Osteoblast (primary cell): ENCODE results near the gene PRF1. TPM values are rescaled to one million over a fixed set of nuclear protein-coding genes. Genes with fewer than 3 reads are reported as not detected.

ENCODE experiments used
- DNase-seq: peaks from one replicate; pipeline ENCODE4 v3.0.0; 2011; ENCODE audit warnings: low spot score, mixed read lengths; ENCODE audit not compliant: insufficient read length; ENCODE audit errors: missing footprints
- H2AFZ ChIP-seq: 2 replicates; pipeline ENCODE4 v1.6.0; 2011; ENCODE audit warnings: mild to moderate bottlenecking, low read length
- H3K27ac ChIP-seq: 2 replicates; pipeline ENCODE4 v1.5.1; 2011; ENCODE audit warnings: mild to moderate bottlenecking, low read depth, low read length, moderate library complexity
- H3K27me3 ChIP-seq: 2 replicates; pipeline ENCODE4 v1.6.0; 2012; ENCODE audit warnings: mild to moderate bottlenecking, control low read depth, inconsistent platforms, low read length, moderate library complexity; ENCODE audit not compliant: insufficient read depth
- H3K36me3 ChIP-seq: 2 replicates; pipeline ENCODE4 v1.5.1; 2011; ENCODE audit warnings: mild to moderate bottlenecking, low read length, control low read depth, moderate library complexity; ENCODE audit not compliant: insufficient read depth
- H3K4me1 ChIP-seq: 2 replicates; pipeline ENCODE4 v1.5.1; 2011; ENCODE audit warnings: mild to moderate bottlenecking, low read length, control low read depth, moderate library complexity; ENCODE audit not compliant: insufficient read depth
- H3K4me2 ChIP-seq: 2 replicates; pipeline ENCODE4 v1.6.0; 2011; ENCODE audit warnings: mild to moderate bottlenecking, low read length; ENCODE audit not compliant: insufficient read depth
- H3K4me3 ChIP-seq: fragments of 200-600 bp; sonication (generic); 3 replicates; pipeline ENCODE4 v1.5.1; 2012; ENCODE audit warnings: mild to moderate bottlenecking, low read length, inconsistent platforms; ENCODE audit not compliant: insufficient read depth
- H3K79me2 ChIP-seq: 2 replicates; pipeline ENCODE4 v1.6.0; 2012; ENCODE audit warnings: mild to moderate bottlenecking, low read length, control low read depth, inconsistent platforms; ENCODE audit not compliant: insufficient read depth
- H3K9me3 ChIP-seq: 2 replicates; pipeline ENCODE4 v1.5.1; 2011; ENCODE audit warnings: low read depth, low read length, control low read depth
- H4K20me1 ChIP-seq: 2 replicates; pipeline ENCODE4 v1.6.0; 2012; ENCODE audit warnings: mild to moderate bottlenecking, low read length, control low read depth; ENCODE audit not compliant: insufficient read depth
- total RNA-seq: library from RNA; depleted of rRNA; stranded (reverse); fragments of >200 nt; gene quantifications from 2 replicates; pipeline ENCODE4 v1.2.3, GENCODE V29; 2012
- TF ChIP-seq, protein P1 (sequence below): IDR thresholded peaks from 2 replicates; pipeline ENCODE4 v1.5.1; 2011; ENCODE audit warnings: mild to moderate bottlenecking, low read depth, low read length, moderate library complexity; ENCODE audit errors: extremely low read depth

PRF1 gene
- total RNA-seq, 1 donor, result not detected

DNA sequence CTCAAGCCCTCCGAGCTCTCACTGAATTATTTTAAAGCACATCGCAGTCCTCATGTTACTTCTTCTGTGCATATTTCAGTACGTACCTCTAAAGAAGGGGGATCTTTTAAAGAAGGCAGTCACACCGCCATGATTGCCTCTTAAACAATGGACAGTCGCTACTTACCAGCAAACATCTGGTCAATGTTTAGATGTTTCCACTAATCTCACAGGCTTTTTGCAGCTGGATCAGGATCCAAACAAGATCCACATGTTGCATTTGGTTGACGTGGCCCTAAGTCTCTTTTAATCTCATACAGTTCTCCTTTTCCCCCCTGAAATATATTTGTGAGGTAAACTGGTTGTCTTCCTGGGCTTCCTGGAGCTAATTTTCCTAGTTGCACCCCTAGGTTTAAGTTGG, 50.0 kb downstream of the PRF1 start:
- peak; percentile 76 for DNase-seq
- peak overlapping the region; percentile 68 for H3K27ac ChIP-seq

DNA sequence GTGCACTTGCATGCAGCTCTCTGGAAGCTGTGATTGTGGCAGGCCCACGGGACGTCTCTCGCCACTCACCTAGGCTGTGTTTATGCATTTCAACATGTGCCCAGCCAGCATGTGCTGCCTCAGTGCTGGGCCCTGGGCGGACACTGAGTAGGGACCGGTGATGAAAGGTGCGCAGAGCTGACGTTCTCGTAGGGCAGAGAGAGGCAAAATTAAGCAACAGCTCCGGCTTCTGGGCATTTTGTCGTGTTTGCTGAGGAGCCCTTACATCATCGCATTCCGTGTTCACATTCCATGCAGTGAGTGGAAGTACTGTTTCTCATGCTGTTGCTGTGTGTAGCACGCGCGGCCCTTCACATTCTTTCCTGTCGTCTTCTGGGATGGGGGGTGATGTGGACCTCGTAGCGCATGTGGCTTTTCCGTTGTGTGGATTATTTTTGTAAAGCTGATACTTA, 50.5 kb downstream of the PRF1 start:
- TF ChIP-seq, protein P1, sequence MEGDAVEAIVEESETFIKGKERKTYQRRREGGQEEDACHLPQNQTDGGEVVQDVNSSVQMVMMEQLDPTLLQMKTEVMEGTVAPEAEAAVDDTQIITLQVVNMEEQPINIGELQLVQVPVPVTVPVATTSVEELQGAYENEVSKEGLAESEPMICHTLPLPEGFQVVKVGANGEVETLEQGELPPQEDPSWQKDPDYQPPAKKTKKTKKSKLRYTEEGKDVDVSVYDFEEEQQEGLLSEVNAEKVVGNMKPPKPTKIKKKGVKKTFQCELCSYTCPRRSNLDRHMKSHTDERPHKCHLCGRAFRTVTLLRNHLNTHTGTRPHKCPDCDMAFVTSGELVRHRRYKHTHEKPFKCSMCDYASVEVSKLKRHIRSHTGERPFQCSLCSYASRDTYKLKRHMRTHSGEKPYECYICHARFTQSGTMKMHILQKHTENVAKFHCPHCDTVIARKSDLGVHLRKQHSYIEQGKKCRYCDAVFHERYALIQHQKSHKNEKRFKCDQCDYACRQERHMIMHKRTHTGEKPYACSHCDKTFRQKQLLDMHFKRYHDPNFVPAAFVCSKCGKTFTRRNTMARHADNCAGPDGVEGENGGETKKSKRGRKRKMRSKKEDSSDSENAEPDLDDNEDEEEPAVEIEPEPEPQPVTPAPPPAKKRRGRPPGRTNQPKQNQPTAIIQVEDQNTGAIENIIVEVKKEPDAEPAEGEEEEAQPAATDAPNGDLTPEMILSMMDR, result no peak
- no peaks in the 10 kb centered on the region for H3K27me3 ChIP-seq

More for the DNA sequence above, 50.0 kb downstream of the PRF1 start:
- Histone ChIP-seq H3K27me3 (no peaks in the 10 kb centered on the region), H3K79me2 (no peaks in the 10 kb centered on the region), H3K36me3 (no peaks in the 10 kb centered on the region), H3K4me3 (no peak overlapping the region), H2AFZ (no peak overlapping the region), H3K4me1 (peaks cover 16% of the 10 kb centered on the region), H3K9me3 (no peaks in the 10 kb centered on the region), H3K4me2 (no peak overlapping the region), H4K20me1 (no peaks in the 10 kb centered on the region)
- TF ChIP-seq, protein P1, result no peak

DNA sequence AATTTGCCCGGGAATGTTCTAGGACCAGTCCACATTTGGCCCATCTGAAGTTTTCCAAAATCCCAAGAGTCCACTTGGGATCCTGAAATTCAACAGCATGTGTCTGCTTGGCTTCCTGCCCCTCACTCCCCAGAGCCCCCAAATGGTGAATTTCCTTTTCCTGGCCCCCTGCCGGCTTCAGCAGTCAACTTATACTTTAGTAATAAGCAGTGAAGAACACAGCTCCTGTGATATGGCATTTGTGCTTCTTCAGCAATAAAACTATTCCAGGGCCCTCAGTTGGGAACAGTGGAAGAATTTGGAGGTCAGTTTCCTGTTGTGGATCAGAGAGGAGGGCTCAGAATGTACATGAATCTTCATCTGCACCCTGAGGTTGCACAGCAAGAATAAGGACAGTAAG, 51.1 kb downstream of the PRF1 start:
- Histone ChIP-seq H3K27ac (peak overlapping the region; percentile 68), H3K36me3 (no peaks in the 10 kb centered on the region), H2AFZ (no peak overlapping the region), H4K20me1 (no peaks in the 10 kb centered on the region), H3K27me3 (no peaks in the 10 kb centered on the region), H3K4me1 (peaks cover 16% of the 10 kb centered on the region), H3K4me2 (peak overlapping the region; percentile 20), H3K9me3 (no peaks in the 10 kb centered on the region), H3K79me2 (no peaks in the 10 kb centered on the region), H3K4me3 (no peak overlapping the region)
- TF ChIP-seq, protein P1, result peak; percentile 15
- DNase-seq, result peak; percentile 66

More for the DNA sequence above, 50.5 kb downstream of the PRF1 start:
- H4K20me1 ChIP-seq, result no peaks in the 10 kb centered on the region
- H3K4me1 ChIP-seq, result peaks cover 16% of the 10 kb centered on the region
- no peaks in the 10 kb centered on the region for H3K9me3 ChIP-seq
- DNase-seq, result peak; percentile 96
- no peak overlapping the region for H3K4me3 ChIP-seq
- no peaks in the 10 kb centered on the region for H3K36me3 ChIP-seq
- peak overlapping the region; percentile 20 for H3K4me2 ChIP-seq
- peak overlapping the region; percentile 68 for H3K27ac ChIP-seq
- no peaks in the 10 kb centered on the region for H3K79me2 ChIP-seq
- no peak overlapping the region for H2AFZ ChIP-seq

DNA sequence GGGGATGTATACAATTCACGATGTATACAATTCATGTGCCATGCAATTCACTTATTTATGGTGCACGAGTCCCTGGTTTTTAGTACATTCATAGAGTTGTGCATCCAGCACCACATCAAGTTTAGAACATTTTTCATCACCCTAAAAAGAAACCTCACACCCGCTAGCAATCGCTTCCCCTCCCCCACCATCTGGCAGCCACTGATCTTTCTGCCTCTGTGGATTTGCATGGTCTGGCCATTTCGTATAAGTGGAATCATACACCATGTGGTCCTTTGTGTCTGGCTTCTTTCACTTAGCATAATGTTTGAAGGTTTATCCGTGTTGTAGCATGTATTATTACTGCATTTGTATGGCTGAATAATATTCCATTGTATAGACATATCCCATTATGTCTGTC, 52.1 kb downstream of the PRF1 start:
- Histone ChIP-seq H4K20me1 (no peaks in the 10 kb centered on the region), H3K4me1 (peaks cover 16% of the 10 kb centered on the region), H3K79me2 (no peaks in the 10 kb centered on the region), H3K4me3 (no peak overlapping the region), H3K9me3 (no peaks in the 10 kb centered on the region), H2AFZ (no peak overlapping the region), H3K36me3 (no peaks in the 10 kb centered on the region), H3K27me3 (no peaks in the 10 kb centered on the region), H3K4me2 (no peak overlapping the region), H3K27ac (no peak overlapping the region)
- TF ChIP-seq, protein P1, result no peak
- DNase-seq, result peak; percentile 3
